Stimulated activated CD4-positive, alpha-beta T cell treated with anti-CD3 and anti-CD28 coated beads, TNF-alpha, amount 100 ng/mL, for 48 hours (primary cell): ENCODE measurements around the gene ZNF423.
"Not testable (repeated sequence)": the region's sequence is repeated elsewhere in the genome, so short reads cannot be mapped to it uniquely, and the experiment has no call there.

ENCODE experiments used
- DNase-seq, 3 donors: peaks; one replicate each; pipeline ENCODE4 v3.0.0-alpha.2; 2020; ENCODE audit warnings: low read depth in 3 of 3

ZNF423 gene

DNA sequence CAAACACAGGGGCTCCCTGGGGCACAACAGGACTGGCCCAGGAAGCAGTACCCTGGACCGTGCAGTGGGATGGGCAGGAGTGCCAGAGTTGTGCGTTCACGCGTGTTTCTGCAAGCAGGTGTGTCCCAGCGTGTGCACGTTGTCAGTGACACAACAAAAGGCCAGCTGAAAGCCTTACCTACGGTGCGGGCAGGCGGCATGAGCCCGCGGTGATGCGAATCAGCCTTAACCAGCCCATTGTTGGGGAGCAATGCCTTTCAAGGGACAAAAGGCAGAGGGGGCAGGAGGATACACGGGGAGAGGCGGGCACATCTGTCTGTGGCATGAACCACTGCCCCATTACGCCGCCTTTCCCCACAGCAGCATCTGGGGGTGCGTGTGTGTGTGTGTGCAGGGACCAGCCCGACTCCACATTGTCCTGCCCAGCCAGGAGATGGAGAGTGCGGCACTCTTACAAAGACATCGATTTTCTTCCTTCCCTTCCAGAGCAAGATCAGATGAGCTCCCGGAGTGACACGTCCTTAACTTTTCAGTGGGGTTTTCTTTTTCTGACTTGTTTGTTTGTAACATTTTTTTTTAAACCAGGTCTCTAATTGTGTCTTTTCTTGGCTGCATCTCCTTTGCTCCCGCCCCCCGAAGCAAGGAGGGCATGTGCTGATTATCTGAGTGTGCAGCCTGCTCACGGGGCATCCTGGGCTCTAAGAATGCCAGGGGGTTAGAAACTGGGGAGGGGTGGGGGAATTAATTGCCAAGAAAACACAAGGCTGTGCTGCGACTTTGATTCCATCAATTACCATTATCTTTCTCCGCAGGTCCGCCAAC, 158.1 kb downstream of the ZNF423 start:
- DNase-seq = no peak

- DNase-seq = no peak
Measured at GRCh38 chr16:49696414-49697101, 159.4 kb downstream of the ZNF423 start.

- no peak for DNase-seq
Measured at GRCh38 chr16:49695782-49696413, 160.0 kb downstream of the ZNF423 start.

- no peak for DNase-seq
Measured at GRCh38 chr16:49693445-49693844, 162.5 kb downstream of the ZNF423 start.

- no peak for DNase-seq
Measured at GRCh38 chr16:49690778-49691177, 165.1 kb downstream of the ZNF423 start.

GRCh38 chr16:49688036-49688697, 167.7 kb downstream of the ZNF423 start:
- DNase-seq = no peak

- DNase-seq = no peak
Measured at GRCh38 chr16:49687476-49688002, 168.4 kb downstream of the ZNF423 start.

GRCh38 chr16:49684696-49685095, 171.2 kb downstream of the ZNF423 start:
- no peak for DNase-seq

DNA sequence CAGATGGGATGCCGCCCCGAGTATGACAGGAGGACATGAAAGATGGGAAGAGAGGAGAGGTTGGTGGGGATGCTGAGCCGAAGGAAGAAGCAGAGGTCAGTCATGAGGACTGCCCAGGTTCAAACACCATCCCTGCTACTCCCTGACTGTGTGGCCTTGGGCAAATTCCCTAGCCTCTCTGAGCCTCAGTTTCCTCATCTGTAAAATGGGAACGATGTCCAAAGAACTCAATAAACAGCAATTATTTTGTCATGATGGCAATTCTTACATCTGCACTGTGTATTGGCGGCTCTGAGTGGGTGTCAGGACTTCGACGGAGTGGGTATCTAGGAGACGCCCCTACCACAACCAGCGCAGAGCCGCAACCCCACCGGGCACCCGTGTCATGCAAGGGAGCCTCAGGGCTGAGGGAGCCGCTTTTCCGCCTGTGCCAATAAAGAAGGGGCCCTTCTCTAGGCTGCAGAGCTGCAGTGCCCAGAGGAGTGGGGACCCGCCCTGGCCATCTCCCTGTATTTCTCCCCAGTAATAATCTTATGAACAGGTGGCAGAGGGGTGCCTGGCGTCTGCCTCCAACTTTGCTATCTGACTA, 173.2 kb downstream of the ZNF423 start:
- DNase-seq = no peak

DNA sequence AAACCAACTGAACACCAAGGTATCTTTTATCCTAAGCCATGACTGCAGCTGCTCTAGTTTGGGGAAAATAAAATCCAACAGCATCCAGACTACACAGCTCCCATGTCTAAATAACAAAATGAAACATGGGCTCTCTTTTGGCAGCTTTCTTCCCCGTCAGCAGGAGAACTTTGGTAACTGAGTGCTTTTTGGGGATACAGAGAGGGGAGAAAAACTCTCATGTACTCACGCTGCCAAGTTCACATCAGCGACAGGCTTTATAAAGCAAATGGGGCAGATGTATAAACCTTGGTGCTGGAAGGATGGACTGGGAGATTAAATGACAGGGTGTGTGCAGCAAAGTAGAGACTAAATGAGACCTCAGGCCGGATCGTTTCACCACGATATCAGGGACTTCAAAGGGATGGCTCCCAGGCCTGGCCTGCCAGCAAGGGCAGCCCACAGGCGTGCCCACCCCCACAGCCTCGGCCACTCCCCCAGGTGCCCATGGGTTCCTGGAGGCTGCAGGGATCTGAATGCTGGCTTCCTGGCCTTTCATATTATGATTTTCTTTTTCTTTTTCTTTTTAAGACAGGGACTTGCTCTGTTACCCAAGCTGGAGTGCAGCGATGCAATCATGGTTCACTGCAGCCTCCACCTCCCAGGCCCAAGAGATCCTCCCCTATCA, 174.6 kb downstream of the ZNF423 start:
- DNase-seq = no peak

GRCh38 chr16:49679095-49679494, 176.8 kb downstream of the ZNF423 start:
- DNase-seq = no peak

- DNase-seq = not testable (repeated sequence)
Measured at GRCh38 chr16:49677661-49678060, 178.3 kb downstream of the ZNF423 start.

DNA sequence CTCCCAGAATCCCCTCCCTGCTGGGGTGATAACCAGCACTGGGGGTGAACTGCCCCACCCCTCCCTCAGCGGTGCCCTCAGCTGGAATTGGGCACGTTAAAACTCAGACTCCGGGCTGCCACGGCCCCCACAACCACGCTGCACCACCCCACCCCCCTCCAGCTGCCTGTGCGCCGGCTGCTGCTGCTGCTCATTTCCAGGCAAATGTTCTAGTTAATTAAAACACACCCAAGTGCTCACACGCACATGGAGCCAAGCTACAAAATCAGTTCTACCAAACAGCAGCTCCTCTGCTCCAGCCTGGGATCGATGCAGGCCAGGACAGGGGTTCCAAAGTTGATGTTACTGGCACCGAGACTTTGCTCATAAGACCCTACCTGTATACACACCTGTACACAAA, 180.5 kb downstream of the ZNF423 start:
- DNase-seq = no peak

GRCh38 chr16:49674990-49675389, 180.9 kb downstream of the ZNF423 start:
- DNase-seq = no peak

DNA sequence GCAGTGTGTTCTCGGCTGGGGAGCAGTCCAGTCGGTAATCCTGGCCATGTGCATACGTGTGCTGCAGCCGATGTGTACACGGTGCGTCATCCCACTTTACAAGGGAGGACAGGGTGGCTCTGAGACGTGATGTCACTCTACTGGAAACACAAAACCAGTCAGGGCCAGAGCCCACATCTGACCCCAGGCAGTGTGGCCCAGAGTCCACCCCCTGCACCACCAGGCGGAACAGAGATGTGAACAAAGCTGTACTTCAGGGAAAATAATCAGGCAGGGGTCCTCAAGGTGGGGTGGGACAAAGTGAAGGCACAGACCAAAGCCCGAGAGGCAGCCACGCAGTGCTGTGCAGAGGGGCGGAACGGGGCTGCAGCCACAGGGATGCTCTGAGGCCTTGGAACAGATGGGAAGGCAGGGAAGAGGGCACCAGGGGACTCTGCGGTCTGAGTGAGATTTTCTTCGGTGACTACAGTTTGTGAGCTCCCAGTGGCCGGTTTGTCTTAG, 181.5 kb downstream of the ZNF423 start:
- DNase-seq = no peak

GRCh38 chr16:49673442-49673841, 182.5 kb downstream of the ZNF423 start:
- no peak for DNase-seq

DNA sequence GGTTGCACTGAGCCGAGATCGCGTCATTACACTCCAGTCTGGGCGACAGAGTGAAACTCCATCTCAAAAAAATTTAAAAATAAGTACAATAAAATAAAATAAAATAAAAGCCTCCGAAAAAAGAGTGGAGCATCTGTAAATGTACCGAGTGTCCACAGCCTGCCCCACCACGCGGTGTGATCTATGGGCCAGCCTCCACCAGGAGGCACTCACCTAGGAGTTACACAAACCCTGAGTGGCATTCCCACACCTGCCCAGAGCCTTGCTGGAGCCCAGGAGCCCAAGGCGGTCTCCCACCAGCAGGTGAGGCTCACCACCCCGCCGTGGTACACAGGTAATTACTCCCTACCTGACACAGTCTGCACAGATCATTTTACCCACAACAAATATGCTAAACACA, 183.2 kb downstream of the ZNF423 start:
- no peak for DNase-seq

- DNase-seq = no peak
Measured at GRCh38 chr16:49671333-49671732, 184.6 kb downstream of the ZNF423 start.

DNA sequence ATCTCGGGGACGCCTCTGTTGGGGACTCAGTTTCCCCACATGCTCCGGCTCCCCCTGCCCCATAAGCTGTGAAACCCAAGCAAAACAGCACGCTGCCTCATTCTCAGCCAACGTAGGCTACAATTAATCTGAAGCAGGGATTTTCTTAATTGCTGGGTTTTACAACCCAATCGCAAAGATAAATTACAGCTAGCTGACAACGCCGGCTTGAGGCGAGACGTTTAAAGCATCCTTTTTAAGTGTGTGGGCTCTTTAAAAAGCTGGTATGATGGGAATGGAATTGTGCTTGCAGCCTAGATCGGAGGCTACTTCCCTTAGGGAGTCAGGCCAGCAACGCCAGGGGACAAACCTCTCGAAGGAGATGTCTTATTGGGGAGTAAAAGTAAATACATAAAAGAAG, 185.3 kb downstream of the ZNF423 start:
- no peak for DNase-seq

GRCh38 chr16:49665482-49666230, 190.3 kb downstream of the ZNF423 start:
- no peak for DNase-seq
